Subcutaneous abdominal adipose tissue (tissue), 5 donors: ENCODE measurements around the gene WHAMM.
"Not testable (repeated sequence)": the region's sequence is repeated elsewhere in the genome, so short reads cannot be mapped to it uniquely, and the experiment has no call there.

Experiments used
- H3K27ac ChIP-seq: one replicate; pipeline ENCODE4 v1.7.0; 2013; ENCODE audit warnings: low read depth, mild to moderate bottlenecking, inconsistent platforms, low read length, moderate library complexity
- H3K27me3 ChIP-seq, 5 donors: one replicate each; pipeline ENCODE4 v1.7.0; 2013; ENCODE audit warnings: low read length in 5 of 5, inconsistent platforms in 1 of 5; ENCODE audit not compliant: control insufficient read depth in 5 of 5, insufficient read depth in 4 of 5
- H3K36me3 ChIP-seq, 5 donors: one replicate each; pipeline ENCODE4 v1.7.0; 2013; ENCODE audit warnings: low read length in 5 of 5; ENCODE audit not compliant: control insufficient read depth in 5 of 5, insufficient read depth in 5 of 5
- H3K4me1 ChIP-seq, 5 donors: one replicate each; pipeline ENCODE4 v1.7.0; 2013; ENCODE audit warnings: low read length in 5 of 5, mild to moderate bottlenecking in 3 of 5, moderate library complexity in 1 of 5; ENCODE audit not compliant: control insufficient read depth in 5 of 5, insufficient read depth in 5 of 5
- H3K4me3 ChIP-seq, 5 donors: one replicate each; pipeline ENCODE4 v1.7.0; 2013; ENCODE audit warnings: low read length in 5 of 5, low read depth in 1 of 5
- H3K9ac ChIP-seq, 5 donors: one replicate each; pipeline ENCODE4 v1.7.0; 2013; ENCODE audit warnings: low read length in 5 of 5, mild to moderate bottlenecking in 4 of 5, moderate library complexity in 3 of 5
- H3K9me3 ChIP-seq, 5 donors: one replicate each; pipeline ENCODE4 v1.7.0; 2013; ENCODE audit warnings: low read length in 5 of 5; ENCODE audit not compliant: control insufficient read depth in 5 of 5
- donor health status: healthy.
- donor health status: healthy.
- donor health status: healthy.
- donor health status: healthy.
- donor health status: healthy.

WHAMM gene

DNA sequence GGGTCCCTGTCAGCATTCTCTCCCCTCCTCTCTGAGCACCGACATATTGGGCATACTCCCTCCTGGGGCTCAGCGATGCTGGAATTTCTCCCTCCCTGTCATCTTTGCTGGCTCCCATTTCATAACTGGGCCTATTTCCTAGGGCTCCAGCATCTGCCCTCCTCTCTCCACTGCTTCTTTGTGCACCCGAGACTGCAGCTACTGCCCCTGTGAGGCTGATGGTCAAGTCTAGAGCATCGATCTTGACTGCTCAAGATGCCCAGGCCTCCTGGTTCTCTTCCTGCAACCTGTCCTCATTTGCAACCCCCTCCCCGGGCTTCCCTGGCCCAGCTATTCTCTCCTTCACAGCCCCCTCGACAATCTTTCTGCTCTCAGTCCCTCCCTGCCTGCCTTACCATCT lies 53.5 kb downstream of the WHAMM start:
- no peak overlapping the region for H3K27ac ChIP-seq
- no peaks in the 10 kb centered on the region for H3K4me1 ChIP-seq
- no peaks in the 10 kb centered on the region for H3K9me3 ChIP-seq
- H3K9ac ChIP-seq = no peak overlapping the region
- H3K27me3 ChIP-seq = no peaks in the 10 kb centered on the region
- no peak overlapping the region for H3K4me3 ChIP-seq
- peaks cover 0 to 2% (median 0%) of the 10 kb centered on the region in 5 donors for H3K36me3 ChIP-seq

DNA sequence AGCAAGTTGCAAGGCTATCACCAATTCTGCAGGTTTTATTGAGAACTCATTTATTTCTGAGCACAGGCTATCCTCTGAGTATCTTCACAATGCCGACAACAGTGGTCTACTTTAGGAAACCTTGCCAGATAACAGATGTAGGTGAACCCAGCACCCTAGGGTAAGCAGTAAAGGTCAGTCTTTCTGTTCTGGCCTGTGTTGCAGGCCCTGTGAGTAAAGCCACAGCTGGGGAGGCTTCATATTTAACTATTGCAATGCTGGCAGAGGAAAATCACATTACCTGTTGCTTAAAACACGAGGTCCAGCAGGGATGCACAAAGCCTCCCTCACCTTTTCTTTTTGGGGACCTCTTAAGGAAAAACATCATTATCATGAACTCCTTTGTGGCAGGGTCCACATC lies 55.5 kb downstream of the WHAMM start:
- no peaks in the 10 kb centered on the region for H3K9me3 ChIP-seq
- H3K27ac ChIP-seq = no peak overlapping the region

DNA sequence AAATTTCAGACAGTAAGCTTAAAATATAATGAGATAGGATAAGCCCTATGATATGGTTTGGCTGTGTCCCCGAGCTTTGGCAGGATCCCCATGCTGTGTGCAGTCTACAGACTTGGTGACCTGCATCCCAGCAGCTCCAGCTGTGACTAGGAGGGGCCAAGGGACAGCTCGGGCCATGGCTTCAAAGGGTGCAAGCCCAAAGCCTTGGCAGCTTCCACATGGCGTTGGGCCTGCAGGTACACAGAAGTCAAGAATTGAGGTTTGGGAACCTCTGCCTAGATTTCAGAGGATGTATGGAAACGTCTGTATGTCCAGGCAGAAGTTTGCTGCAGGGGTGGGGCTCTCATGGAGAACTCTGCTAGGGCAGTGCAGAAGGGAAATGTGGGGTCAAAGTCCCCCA lies 56.2 kb downstream of the WHAMM start:
- H3K27ac ChIP-seq, H3K9me3 ChIP-seq, H3K4me1 ChIP-seq, H3K9ac ChIP-seq, H3K36me3 ChIP-seq, H3K4me3 ChIP-seq, H3K27me3 ChIP-seq: not testable (repeated sequence)

More for the DNA sequence above, 55.5 kb downstream of the WHAMM start:
- Histone ChIP-seq H3K4me3 (no peak overlapping the region), H3K9ac (no peak overlapping the region), H3K36me3 (no peaks in the 10 kb centered on the region), H3K4me1 (no peaks in the 10 kb centered on the region), H3K27me3 (no peaks in the 10 kb centered on the region)

DNA sequence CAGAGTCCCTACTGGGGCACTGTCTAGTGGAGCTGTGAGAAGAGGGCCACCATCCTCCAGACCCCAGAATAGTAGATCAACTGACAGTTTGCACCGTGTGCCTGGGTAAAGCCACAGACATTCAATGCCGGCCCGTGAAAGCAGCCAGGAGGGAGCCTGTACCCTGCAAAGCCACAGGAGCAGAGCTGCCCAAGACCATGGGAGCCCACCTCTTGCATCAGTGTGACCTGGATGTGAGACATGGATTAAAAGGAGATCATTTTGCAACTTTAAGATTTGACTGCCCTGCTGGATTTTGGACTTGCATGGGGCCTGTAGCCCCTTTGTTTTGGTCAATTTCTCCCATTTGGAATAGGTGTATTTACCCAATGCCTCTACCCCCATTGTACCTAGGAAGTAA lies 56.6 kb downstream of the WHAMM start:
- not testable (repeated sequence) for H3K27me3 ChIP-seq, H3K9me3 ChIP-seq, H3K36me3 ChIP-seq, H3K4me1 ChIP-seq, H3K4me3 ChIP-seq, H3K27ac ChIP-seq, H3K9ac ChIP-seq

DNA sequence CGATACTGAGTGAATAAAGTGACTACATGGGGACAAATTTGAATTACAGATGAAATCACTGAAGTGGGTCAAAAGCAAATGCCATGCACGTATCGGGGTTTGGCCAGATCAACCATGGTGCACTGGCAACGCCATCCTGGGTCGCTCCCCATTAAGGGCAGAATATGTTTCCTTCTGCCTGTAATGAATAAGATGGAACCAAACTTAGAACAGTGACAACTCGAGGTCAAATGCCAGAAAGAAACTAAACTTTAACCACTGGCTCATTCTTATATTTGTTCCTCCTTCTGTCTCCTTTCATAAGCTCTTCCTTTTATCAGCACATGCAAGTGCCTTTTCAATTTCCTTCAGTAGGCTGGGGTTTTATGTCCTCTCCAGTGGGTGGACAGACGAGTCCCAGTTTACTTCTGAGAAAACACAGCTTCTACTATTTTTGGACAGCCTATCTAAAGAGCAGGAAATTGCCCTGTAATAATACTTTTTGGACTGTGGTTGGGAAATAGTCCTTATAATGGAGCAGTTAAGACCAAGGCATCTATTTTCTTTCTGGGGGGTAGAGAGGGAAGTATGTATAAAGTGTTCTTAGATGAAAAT lies 61.4 kb downstream of the WHAMM start:
- Histone ChIP-seq H3K36me3 (peaks cover 0 to 10% (median 0%) of the 10 kb centered on the region in 5 donors), H3K27me3 (no peaks in the 10 kb centered on the region), H3K27ac (no peak overlapping the region), H3K9me3 (peaks cover 0 to 3% (median 0%) of the 10 kb centered on the region in 5 donors), H3K4me1 (no peaks in the 10 kb centered on the region), H3K9ac (no peak overlapping the region), H3K4me3 (no peak overlapping the region)

DNA sequence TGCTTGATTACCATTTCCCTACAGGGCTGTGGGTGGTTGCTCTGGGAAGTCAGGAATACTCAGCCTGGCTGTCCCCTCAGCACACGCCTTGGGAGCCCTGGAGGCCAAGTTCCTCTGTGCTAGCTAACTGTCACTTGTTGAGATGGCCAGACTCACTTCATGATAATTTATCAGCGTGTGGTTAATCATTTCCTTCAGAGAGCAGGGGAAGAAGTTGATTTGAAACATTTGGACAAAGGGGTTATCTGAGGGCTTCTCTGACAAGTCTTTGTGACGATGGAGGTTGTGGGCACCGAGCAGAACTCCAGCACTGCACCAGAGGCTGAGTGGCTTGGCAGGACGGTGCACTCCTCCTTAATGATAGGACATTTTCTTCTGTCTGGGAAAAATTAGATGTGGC lies 61.9 kb downstream of the WHAMM start:
- Histone ChIP-seq H3K36me3 (peaks cover 0 to 10% (median 0%) of the 10 kb centered on the region in 5 donors), H3K4me3 (no peak overlapping the region), H3K27me3 (no peaks in the 10 kb centered on the region), H3K9me3 (peaks cover 0 to 3% (median 0%) of the 10 kb centered on the region in 5 donors), H3K9ac (no peak overlapping the region), H3K27ac (no peak overlapping the region), H3K4me1 (no peaks in the 10 kb centered on the region)

DNA sequence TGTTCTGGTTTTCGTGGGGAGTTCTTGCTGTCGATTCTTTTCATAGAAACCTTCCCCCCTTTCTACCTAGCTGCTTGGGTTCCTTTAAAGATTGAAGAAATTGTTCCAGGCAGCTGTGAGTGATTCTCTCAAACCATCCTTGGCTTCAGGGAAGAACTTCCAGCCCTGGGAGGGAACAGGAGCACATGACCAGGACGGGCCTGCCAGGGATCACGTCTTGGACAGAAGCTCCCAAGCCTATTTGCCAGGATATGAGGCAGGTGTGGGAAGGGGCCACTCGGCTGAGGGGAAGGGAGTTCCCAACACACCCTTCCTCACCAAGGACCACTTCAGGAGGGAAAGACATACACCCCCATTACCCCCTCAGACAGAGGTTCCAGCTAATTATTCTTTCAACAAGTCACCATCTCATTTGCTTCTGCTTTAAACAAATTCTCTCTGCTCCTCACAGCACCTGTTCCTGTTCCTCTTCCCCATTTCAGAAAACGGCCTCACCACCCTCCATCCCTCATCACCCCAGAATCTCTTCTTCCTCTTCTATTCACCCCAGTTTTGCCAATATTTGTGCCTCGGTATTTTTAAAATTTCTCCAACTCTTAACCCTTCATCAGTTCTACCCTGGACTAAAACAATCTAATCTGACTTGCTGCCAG lies 62.5 kb downstream of the WHAMM start:
- Histone ChIP-seq H3K36me3 (peaks cover 0 to 10% (median 0%) of the 10 kb centered on the region in 5 donors), H3K4me1 (no peaks in the 10 kb centered on the region), H3K27me3 (no peaks in the 10 kb centered on the region), H3K27ac (no peak overlapping the region), H3K9me3 (peaks cover 0 to 3% (median 0%) of the 10 kb centered on the region in 5 donors), H3K9ac (no peak overlapping the region), H3K4me3 (no peak overlapping the region)

DNA sequence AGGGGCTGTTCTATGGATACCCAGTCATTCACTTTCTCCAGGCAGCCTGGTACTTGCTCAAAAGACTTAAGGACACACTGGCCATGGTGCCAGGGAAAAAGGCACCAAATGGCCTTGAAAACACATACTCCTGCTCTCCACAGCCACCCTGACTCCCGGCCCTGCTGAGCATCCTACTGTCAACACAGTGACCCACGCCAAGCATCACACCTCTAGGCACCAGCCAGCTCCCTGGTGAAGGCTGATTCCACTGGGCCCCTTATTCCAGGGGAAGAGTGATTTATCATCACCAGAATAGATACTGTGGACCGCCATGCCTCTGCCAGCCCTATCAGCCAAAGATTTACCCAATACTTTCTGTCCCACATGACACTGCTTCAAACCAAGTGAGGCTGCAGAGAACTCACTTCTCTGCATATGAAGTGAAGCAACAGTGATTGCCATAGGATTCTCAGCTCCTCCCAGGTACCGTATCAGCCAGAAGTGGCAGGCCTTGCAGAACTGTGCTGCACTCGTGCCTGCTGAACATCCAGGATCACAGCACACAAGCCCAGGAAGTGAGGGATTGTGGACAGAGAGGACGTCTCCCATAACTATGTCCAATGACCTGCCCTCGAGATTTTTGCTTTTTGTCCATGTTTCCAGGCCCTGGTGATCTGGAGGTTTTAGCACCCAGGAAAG lies 63.7 kb downstream of the WHAMM start:
- H3K27ac ChIP-seq = no peak overlapping the region
- no peaks in the 10 kb centered on the region for H3K4me1 ChIP-seq
- H3K9ac ChIP-seq = no peak overlapping the region
- no peak overlapping the region for H3K4me3 ChIP-seq
- no peaks in the 10 kb centered on the region for H3K27me3 ChIP-seq
- peaks cover 0 to 3% (median 0%) of the 10 kb centered on the region in 5 donors for H3K9me3 ChIP-seq
- H3K36me3 ChIP-seq = peaks cover 0 to 10% (median 0%) of the 10 kb centered on the region in 5 donors

DNA sequence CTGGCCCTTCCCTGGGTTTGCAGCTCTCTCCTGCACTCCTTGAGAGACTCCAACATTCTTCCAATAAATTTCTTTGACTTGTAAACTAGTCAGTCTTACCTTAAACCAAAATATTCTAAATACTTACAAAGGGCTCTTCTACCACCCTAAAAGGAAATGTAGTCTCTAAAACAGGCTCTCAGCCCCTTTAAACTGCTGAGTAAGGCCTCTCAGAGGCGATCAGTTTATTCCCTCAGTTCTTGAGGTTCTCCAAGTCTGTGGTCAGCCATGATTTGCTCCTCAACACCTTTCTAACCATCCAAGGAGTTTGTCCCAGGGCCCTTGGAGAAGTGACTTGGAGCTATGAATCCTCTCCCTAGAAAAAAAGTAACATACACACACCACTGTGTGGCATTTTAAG lies 64.8 kb downstream of the WHAMM start:
- Histone ChIP-seq H3K9ac (no peak overlapping the region), H3K9me3 (peaks cover 0 to 3% (median 0%) of the 10 kb centered on the region in 5 donors), H3K4me3 (no peak overlapping the region), H3K36me3 (peaks cover 0 to 10% (median 0%) of the 10 kb centered on the region in 5 donors), H3K27me3 (no peaks in the 10 kb centered on the region), H3K27ac (no peak overlapping the region), H3K4me1 (no peaks in the 10 kb centered on the region)

DNA sequence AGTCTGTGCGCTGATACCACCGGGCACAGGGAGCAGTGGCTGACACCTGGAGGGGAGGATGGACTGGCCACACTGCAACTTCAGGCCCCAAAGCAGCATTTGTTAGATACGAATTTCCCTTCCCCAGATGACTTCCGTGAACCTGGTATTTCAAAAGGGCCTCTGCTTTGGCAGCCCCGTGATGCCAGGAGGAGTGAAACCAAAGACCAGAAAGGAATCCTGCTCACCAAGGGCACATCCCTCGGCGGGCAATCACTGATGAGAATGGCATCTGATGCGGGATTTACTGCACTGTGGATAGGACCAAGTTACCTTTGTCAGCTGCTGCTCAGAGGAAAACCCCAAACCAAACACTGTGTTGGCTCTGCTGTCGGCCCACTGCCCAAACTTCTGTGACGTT lies 65.5 kb downstream of the WHAMM start:
- no peaks in the 10 kb centered on the region for H3K27me3 ChIP-seq
- no peak overlapping the region for H3K27ac ChIP-seq
- H3K9me3 ChIP-seq = peaks cover 0 to 3% (median 0%) of the 10 kb centered on the region in 5 donors
- H3K36me3 ChIP-seq = peaks cover 0 to 10% (median 0%) of the 10 kb centered on the region in 5 donors
- no peak overlapping the region for H3K4me3 ChIP-seq
- H3K4me1 ChIP-seq = no peaks in the 10 kb centered on the region
- H3K9ac ChIP-seq = no peak overlapping the region
